ENCODE results near the gene MN1.

DNA sequence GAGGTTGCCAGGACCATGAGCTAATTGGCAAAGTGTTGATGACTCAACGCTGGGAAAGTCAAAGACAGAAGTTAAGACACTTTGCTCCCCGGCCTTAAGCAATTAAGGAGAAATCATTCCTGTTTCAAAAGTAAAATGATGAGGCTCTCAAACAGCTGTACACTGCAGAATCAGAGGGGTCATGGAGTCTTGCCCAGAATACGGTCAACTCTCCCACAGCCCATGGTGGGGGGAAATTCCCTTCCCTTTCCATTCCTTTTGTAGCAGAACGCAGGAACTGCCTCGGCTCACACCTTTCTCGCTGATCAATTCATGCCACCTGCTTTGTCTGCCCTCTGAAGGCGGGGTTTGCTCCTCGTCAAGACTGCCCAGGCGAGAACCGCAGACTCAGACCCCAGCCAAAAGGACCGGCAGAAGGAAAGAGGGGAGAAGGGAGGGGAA is 52.8 kb downstream of the MN1 start:
- TF ChIP-seq, protein P1, sequence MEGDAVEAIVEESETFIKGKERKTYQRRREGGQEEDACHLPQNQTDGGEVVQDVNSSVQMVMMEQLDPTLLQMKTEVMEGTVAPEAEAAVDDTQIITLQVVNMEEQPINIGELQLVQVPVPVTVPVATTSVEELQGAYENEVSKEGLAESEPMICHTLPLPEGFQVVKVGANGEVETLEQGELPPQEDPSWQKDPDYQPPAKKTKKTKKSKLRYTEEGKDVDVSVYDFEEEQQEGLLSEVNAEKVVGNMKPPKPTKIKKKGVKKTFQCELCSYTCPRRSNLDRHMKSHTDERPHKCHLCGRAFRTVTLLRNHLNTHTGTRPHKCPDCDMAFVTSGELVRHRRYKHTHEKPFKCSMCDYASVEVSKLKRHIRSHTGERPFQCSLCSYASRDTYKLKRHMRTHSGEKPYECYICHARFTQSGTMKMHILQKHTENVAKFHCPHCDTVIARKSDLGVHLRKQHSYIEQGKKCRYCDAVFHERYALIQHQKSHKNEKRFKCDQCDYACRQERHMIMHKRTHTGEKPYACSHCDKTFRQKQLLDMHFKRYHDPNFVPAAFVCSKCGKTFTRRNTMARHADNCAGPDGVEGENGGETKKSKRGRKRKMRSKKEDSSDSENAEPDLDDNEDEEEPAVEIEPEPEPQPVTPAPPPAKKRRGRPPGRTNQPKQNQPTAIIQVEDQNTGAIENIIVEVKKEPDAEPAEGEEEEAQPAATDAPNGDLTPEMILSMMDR (IDR thresholded peaks at IDR 0.05; ENCODE audit: low read depth, low read length, poor library complexity, severe bottlenecking) = no peak
- TF ChIP-seq EZH2phosphoT487 (IDR thresholded peaks at IDR 0.05; ENCODE audit: borderline replicate concordance, low read length) = no peak

All from DOHH2 (cell line).